H1 (cell line): Measurements from ENCODE around the gene LMX1B. TPM values are rescaled to one million over a fixed set of nuclear protein-coding genes. Genes with fewer than 3 reads are reported as not detected.
A peak's percentile ranks its signal among the peaks of the same experiment; 100 is the strongest.

Source experiments
- polyA plus RNA-seq, 7 experiments: library from polyadenylated mRNA; depleted of rRNA in 3 of 7; stranded (reverse) in 5 of 7; unstranded in 2 of 7; fragments of >200 nt in 5 of 7; fragments of 200-250 nt in 2 of 7; gene quantifications; 1 replicate in 5 of 7; 2 replicates in 1 of 7; 4 replicates in 1 of 7; pipeline versions ENCODE4 v1.2.1 to v1.2.3, GENCODE V29; 2011 to 2013; ENCODE audit warnings: missing spikeins in 2 of 7, mixed read lengths in 2 of 7
- total RNA-seq: library from RNA; stranded (reverse); fragmentation: NEBNext Ultra II Directional; extraction: Animal tissue kit (Norgen Biotek cat#: 25700); gene quantifications from 2 replicates; pipeline ENCODE4 v1.2.1, GENCODE V29; 2021
- TF ChIP-seq, protein P1 (sequence below): IDR thresholded peaks from 2 replicates; pipeline ENCODE4 v1.6.1; 2012; ENCODE audit warnings: inconsistent platforms

The LMX1B gene
- total and polyA plus RNA-seq, 2 of the 8 experiments (the other 6 are each of a cell fraction or from before 2014, with no cell fraction given), result 0.09 to 0.37 TPM

DNA sequence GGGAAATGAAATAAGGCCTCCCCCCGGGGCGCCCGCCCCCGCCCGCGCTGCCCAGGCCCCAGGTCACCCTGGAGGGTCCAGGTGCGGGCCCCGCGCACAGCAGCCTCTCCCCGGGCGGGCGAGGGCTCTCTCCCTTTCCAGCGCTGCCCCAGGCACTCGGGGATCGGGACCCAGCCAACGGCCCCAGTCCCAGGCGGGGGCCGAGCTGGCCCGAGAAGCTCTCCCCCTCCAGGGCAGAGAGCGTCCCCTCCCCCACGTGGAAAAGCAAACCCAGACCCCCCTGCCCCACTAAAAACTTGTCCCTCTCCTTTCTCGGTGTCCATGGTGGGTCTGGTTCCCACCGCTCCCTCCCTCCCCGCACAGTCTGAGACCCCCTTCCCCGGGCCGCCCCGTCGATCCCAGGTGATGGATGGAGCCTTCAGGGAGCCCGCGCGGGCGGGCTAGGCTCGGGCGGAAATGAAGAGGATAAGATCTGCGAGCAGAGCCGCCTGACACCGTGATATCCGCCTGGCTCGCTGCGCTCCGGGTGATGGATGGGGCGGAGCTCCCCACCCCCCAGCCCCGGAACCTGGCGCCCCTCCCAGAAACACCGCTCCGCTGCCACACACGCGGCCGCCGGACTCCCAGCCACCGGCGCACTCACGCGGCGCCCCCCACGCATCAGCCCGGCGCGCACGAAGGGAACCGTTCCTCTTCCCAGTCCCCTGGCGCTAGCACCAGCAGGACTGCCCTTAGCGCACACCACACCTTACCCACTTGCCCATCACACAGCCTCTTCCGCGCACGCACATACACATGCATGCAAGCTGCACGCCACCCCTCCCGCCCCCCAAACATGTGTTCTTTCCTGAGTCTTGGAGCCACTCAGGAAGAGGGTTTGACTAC lies 109.4 kb downstream of the LMX1B start (continued):
- TF ChIP-seq, protein P1, sequence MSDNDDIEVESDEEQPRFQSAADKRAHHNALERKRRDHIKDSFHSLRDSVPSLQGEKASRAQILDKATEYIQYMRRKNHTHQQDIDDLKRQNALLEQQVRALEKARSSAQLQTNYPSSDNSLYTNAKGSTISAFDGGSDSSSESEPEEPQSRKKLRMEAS, result peak; percentile 26; the same call in 1 of the 2 replicates
